GM12874 (cell line): Measurements from ENCODE around the gene NFIB.

Experiments used
- TF ChIP-seq, protein P1 (sequence below): IDR thresholded peaks from 2 replicates; pipeline ENCODE4 v1.5.1; 2011; ENCODE audit warnings: low read depth, mild to moderate bottlenecking, control low read depth, low read length, moderate library complexity; ENCODE audit not compliant: insufficient read depth

Gene NFIB

DNA sequence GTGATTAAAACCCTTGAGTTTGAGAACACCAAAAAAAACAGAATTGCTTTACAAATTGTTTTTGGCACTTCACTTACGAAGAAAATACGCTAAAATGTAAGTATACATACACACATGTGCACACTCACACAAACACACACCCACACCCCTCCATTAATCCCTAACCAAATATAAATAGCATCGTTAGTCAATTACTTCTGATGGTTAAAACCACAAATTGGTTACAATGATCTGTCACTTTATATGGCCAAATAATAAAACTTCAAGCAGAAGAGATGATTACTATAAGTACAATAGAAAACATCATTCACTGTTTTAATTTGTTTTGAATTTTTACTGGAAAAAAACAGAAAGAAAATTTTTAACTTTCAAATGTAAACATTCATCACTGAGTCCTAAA is 103.5 kb downstream of the NFIB start:
- TF ChIP-seq, protein P1, sequence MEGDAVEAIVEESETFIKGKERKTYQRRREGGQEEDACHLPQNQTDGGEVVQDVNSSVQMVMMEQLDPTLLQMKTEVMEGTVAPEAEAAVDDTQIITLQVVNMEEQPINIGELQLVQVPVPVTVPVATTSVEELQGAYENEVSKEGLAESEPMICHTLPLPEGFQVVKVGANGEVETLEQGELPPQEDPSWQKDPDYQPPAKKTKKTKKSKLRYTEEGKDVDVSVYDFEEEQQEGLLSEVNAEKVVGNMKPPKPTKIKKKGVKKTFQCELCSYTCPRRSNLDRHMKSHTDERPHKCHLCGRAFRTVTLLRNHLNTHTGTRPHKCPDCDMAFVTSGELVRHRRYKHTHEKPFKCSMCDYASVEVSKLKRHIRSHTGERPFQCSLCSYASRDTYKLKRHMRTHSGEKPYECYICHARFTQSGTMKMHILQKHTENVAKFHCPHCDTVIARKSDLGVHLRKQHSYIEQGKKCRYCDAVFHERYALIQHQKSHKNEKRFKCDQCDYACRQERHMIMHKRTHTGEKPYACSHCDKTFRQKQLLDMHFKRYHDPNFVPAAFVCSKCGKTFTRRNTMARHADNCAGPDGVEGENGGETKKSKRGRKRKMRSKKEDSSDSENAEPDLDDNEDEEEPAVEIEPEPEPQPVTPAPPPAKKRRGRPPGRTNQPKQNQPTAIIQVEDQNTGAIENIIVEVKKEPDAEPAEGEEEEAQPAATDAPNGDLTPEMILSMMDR, result no peak

GRCh38 chr9:14209399-14210345 is 104.3 kb downstream of the NFIB start:
- TF ChIP-seq, protein P1, result no peak

DNA sequence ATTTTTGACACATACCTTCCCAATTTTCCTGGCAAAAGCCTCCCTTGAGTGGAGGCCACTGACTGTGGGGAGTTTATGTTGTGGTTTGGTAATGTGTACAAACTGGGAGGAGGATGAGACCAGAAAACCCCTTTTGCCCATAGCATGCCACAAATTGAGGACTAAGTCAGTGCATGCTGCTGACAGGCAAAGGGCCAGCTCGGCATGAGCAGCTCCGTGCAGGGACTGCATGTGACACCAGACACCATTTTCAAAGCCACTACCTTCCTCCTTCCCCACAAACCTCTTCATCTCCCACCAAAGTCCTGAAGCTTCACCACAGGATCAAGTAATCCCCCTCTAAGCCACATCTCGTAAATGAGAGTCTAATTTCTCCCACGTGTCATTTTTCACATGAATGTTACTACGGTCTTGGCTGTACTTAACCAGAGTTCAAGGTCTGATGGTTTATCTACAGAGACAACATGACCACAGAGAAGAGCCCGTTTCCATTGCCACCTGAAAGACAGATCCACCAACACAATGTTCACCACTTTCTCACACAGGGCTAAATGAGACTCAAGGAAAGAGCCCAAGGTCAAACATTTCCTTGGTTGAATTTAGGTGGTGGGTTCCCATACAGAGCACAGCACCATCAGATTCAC is 106.5 kb downstream of the NFIB start:
- TF ChIP-seq, protein P1, result no peak

GRCh38 chr9:14205463-14205862 is 108.5 kb downstream of the NFIB start:
- TF ChIP-seq, protein P1, result no peak

DNA sequence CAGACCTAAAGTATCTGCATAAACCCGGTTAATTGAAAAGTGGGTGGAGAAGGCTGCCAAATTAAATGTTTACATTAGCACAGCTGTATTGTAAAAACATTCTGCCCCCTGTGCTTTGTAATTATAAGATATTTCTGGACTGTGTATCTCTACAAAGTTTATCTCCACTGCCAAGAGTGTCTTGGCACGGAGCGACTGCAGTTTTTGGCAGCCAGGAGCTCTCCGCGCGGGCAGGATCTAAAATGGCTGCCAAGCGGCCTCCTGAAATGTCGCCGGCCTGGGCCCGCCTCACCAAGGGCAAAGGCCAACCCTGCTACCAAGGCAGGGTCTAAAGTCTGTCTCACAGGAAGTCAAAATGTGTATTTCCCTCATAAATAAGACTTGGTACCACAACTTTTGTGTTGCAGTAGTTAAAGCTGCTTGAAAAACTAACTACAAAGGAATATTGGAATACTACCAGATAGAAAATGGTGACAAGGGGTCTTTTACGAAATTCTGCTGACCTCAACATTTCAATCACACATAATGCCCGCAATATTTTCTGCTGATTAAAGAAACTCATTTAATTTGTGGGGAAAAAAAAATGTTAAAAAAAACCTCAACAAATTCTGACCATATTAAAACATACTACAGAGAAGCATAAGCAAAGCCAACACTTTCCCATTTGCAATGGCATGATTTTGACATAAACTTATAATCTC is 110.4 kb downstream of the NFIB start:
- TF ChIP-seq, protein P1, result no peak

DNA sequence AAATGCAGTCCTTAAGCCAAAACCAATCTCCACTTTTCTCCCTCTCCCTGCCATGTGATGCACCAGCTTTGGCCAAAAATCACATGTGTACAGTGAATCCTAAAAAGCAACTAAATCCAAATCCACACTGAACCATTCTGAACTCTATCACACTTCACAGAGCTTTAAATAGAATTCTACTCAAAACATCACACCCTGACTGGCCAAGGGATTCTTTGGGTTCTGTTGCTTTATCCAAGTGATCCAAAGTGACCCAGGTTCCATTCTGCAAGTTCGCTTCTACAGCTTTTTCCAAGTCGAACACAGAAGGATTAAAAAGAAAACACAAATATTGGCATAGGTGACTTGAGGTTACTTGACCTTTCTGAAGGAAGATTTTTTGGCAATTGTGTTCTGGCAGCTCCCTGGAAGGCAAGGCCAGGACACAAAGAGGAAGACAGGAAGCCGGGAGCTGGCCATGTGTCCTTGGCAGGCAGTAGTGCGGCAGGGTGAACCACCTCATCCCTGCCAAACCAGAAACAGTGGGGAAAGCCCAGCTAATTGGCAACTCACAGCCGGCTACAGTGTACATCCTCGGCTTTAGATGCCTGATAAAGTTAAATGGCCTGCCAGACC is 115.0 kb downstream of the NFIB start:
- TF ChIP-seq, protein P1, result no peak
